Parathyroid adenoma (tissue), 2 donors: ENCODE results near the gene PIK3CB.
"Not testable (repeated sequence)": the region's sequence is repeated elsewhere in the genome, so short reads cannot be mapped to it uniquely, and the experiment has no call there.

ENCODE experiments used
- H2AFZ ChIP-seq: fragments of 300-600 bp; sonication (generic); one replicate; pipeline ENCODE4 v1.7.0; 2017; ENCODE audit warnings: antibody characterized with exemption, mild to moderate bottlenecking
- H3K27ac ChIP-seq: fragments of 300-600 bp; sonication (generic); one replicate; pipeline ENCODE4 v1.7.0; 2017
- H3K27me3 ChIP-seq: fragments of 300-600 bp; sonication (generic); one replicate; pipeline ENCODE4 v1.7.0; 2017; ENCODE audit warnings: low read length; ENCODE audit not compliant: control insufficient read depth, insufficient read depth
- H3K36me3 ChIP-seq: fragments of 300-600 bp; sonication (generic); one replicate; pipeline ENCODE4 v1.7.0; 2017; ENCODE audit warnings: low read length; ENCODE audit not compliant: control insufficient read depth, insufficient read depth
- H3K4me1 ChIP-seq: fragments of 300-600 bp; sonication (generic); one replicate; pipeline ENCODE4 v1.7.0; 2017; ENCODE audit warnings: control low read depth
- H3K4me2 ChIP-seq: fragments of 300-600 bp; sonication (generic); one replicate; pipeline ENCODE4 v1.7.0; 2017; ENCODE audit warnings: low read length
- H3K4me3 ChIP-seq: fragments of 300-600 bp; sonication (generic); one replicate; pipeline ENCODE4 v1.7.0; 2017; ENCODE audit warnings: low read depth, low read length
- H3K79me2 ChIP-seq: fragments of 300-600 bp; sonication (generic); one replicate; pipeline ENCODE4 v1.7.0; 2017; ENCODE audit warnings: control low read depth
- H3K9ac ChIP-seq: fragments of 300-600 bp; sonication (generic); one replicate; pipeline ENCODE4 v1.7.0; 2017; ENCODE audit warnings: mild to moderate bottlenecking
- H3K9me3 ChIP-seq: fragments of 300-600 bp; sonication (generic); one replicate; pipeline ENCODE4 v1.7.0; 2017; ENCODE audit warnings: low read length; ENCODE audit not compliant: control insufficient read depth
- CTCF ChIP-seq: fragments of 300-600 bp; sonication (generic); IDR thresholded peaks from one replicate; pipeline ENCODE4 v1.7.0; 2017; ENCODE audit warnings: antibody characterized with exemption, mild to moderate bottlenecking
- donor health status: primary hyperparathyroidism.

PIK3CB gene

DNA sequence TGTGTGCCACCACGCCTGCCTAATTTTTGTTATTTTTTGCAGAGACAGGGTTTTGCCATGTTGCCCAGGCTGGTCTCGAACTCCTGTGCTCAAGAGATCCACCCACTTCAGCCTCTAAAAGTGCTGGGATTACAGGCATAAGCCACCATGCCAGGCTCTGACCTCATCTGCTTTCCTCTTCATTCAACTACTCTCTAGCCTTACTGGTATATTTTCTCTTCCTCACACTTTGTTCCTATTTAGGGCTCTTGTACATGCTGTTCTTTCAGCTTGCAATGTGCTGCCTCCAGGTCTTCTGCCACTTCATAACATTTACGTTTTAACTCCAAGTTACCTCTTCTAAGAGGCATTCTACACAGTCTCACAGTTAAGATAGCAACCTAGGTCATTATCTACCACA, 34.9 kb downstream of the PIK3CB start:
- H3K9ac ChIP-seq: no peak overlapping the region
- no peaks in the 10 kb centered on the region for H3K36me3 ChIP-seq
- H3K4me3 ChIP-seq: no peak overlapping the region
- no peak overlapping the region for H3K4me2 ChIP-seq
- H3K79me2 ChIP-seq: peaks cover 22% of the 10 kb centered on the region
- no peaks in the 10 kb centered on the region for H3K9me3 ChIP-seq
- H3K27me3 ChIP-seq: no peaks in the 10 kb centered on the region
- H3K4me1 ChIP-seq: no peaks in the 10 kb centered on the region
- no peak for TF ChIP-seq CTCF
- no peak overlapping the region for H3K27ac ChIP-seq
- H2AFZ ChIP-seq: no peak overlapping the region

- Histone ChIP-seq H3K36me3 (no peaks in the 10 kb centered on the region), H3K27ac (no peak overlapping the region), H3K4me1 (no peaks in the 10 kb centered on the region)
These were observed 37.2 kb downstream of the PIK3CB start for GRCh38 chr3:138797508-138798038.

GRCh38 chr3:138796761-138797160, 38.0 kb downstream of the PIK3CB start:
- Histone ChIP-seq H3K9ac (no peak overlapping the region), H3K79me2 (peaks cover 19% of the 10 kb centered on the region), H3K27ac (no peak overlapping the region), H3K4me3 (no peak overlapping the region), H3K4me2 (no peak overlapping the region), H3K4me1 (no peaks in the 10 kb centered on the region), H3K27me3 (no peaks in the 10 kb centered on the region), H3K9me3 (no peaks in the 10 kb centered on the region), H3K36me3 (no peaks in the 10 kb centered on the region), H2AFZ (no peak overlapping the region)
- no peak for TF ChIP-seq CTCF

More at GRCh38 chr3:138797508-138798038, 37.2 kb downstream of the PIK3CB start:
- Histone ChIP-seq H3K9me3 (no peaks in the 10 kb centered on the region), H3K4me2 (no peak overlapping the region), H3K27me3 (no peaks in the 10 kb centered on the region), H3K4me3 (no peak overlapping the region), H3K79me2 (peaks cover 24% of the 10 kb centered on the region), H3K9ac (no peak overlapping the region), H2AFZ (no peak overlapping the region)
- TF ChIP-seq CTCF: no peak

GRCh38 chr3:138786788-138787271, 47.9 kb downstream of the PIK3CB start:
- Histone ChIP-seq H3K9me3 (no peaks in the 10 kb centered on the region), H3K27ac (no peak overlapping the region), H3K27me3 (no peaks in the 10 kb centered on the region), H3K4me2 (no peak overlapping the region), H3K79me2 (peaks cover 21% of the 10 kb centered on the region), H3K36me3 (no peaks in the 10 kb centered on the region), H3K4me1 (no peaks in the 10 kb centered on the region), H3K4me3 (no peak overlapping the region), H2AFZ (no peak overlapping the region), H3K9ac (no peak overlapping the region)
- no peak for TF ChIP-seq CTCF

DNA sequence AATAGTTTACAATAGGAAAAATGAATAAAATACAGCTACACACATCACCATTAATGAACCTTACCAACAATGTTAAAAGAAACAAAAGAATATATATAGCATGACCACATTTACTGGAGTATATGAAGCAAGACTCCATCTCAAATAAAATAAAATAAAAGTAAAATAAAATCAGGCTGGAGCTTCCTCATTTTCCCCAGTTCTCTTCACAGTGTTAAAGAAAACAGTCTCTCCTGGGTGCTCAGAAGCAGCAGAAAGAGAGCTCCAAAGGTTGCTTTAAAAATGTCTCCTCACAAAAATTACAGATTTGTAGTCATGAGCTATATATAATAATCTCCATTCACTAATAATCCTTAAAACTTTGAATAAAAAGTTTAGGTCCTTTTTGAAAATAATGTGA, 48.8 kb downstream of the PIK3CB start:
- Histone ChIP-seq H3K36me3 (no peaks in the 10 kb centered on the region), H3K4me3 (no peak overlapping the region), H3K9me3 (no peaks in the 10 kb centered on the region), H3K79me2 (peaks cover 26% of the 10 kb centered on the region), H3K9ac (no peak overlapping the region), H3K27ac (no peak overlapping the region), H3K27me3 (no peaks in the 10 kb centered on the region), H3K4me2 (no peak overlapping the region), H3K4me1 (no peaks in the 10 kb centered on the region), H2AFZ (no peak overlapping the region)
- TF ChIP-seq CTCF: no peak

- H2AFZ ChIP-seq, H3K4me1 ChIP-seq, H3K27me3 ChIP-seq, H3K4me3 ChIP-seq, H3K27ac ChIP-seq, H3K36me3 ChIP-seq, H3K4me2 ChIP-seq, H3K9me3 ChIP-seq, H3K9ac ChIP-seq: not testable (repeated sequence)
- peaks cover 31% of the 10 kb centered on the region for H3K79me2 ChIP-seq
These were observed 49.3 kb downstream of the PIK3CB start for GRCh38 chr3:138785362-138785857.
